Measurements from ENCODE around the gene ACAP2.

The ACAP2 gene

DNA sequence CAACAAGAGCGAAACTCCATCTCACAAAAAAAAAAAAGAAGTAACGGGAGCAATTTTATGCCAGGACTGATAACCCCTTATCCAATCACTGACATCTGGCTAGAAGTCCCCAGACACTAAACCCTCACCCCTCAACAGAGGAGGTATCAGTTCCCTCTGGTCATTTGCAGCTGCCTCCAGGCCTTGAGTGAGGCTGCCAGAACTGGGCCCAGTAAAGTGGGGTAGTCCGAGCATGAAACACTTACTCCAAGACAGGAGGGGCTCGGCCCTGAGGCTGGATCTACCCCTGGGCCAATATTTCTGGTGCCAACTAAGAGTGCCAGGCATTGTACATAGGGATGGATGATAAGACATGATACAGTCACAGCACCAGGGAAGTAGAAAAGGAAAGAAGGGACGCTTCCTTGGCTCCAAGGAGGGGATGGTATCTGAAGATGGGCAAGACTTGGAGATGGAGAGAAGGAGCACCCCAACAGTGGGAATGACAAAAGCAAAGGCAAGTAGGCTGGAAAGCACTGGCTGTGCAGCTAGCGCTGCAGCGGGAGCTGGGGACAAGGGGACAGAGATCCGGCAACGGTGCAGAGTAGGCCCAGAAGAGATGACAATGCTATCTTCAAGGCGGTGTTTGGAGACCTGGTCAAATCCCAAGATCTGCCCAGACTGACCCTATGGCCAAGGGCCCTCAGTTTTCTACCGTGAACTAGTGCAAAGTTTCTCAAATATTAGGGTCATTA lies 174.1 kb downstream of the ACAP2 start:
- in situ Hi-C loops (cut with MboI; ENCODE audit: low pct_unique_long_range_greater_than_20kb, low sequenced_read_pairs), result no loop called here
- no peak for DNase-seq

DNA sequence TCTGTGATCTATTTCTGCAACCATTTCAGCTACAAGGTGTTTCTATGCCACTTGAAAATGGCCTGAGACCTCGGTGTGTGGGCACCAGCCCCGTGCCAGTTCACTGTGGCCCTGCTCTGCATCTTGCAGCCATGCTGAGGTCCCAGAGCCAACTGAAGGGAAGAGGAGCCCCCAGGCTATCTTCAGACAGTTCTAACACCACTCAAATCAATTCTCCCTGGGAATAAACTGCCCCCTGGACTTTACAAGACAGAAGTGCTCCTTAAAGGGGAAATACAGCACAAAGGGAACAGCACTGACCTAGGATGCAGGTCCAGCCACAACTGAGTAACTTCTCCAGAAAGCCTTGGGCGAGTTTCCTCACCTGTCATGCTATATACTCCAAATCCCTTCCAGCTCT lies 175.7 kb downstream of the ACAP2 start:
- in situ Hi-C loops (cut with MboI; ENCODE audit: low pct_unique_long_range_greater_than_20kb, low sequenced_read_pairs), result no loop called here
- DNase-seq, result no peak

- no peak for DNase-seq
- in situ Hi-C loops (cut with MboI; ENCODE audit: low pct_unique_long_range_greater_than_20kb, low sequenced_read_pairs), result no loop called here
These were observed 176.4 kb downstream of the ACAP2 start for GRCh38 chr3:195266428-195266827.

GRCh38 chr3:195265363-195265976 lies 177.3 kb downstream of the ACAP2 start:
- in situ Hi-C loops (cut with MboI; ENCODE audit: low pct_unique_long_range_greater_than_20kb, low sequenced_read_pairs), result no loop called here
- no peak for DNase-seq

DNA sequence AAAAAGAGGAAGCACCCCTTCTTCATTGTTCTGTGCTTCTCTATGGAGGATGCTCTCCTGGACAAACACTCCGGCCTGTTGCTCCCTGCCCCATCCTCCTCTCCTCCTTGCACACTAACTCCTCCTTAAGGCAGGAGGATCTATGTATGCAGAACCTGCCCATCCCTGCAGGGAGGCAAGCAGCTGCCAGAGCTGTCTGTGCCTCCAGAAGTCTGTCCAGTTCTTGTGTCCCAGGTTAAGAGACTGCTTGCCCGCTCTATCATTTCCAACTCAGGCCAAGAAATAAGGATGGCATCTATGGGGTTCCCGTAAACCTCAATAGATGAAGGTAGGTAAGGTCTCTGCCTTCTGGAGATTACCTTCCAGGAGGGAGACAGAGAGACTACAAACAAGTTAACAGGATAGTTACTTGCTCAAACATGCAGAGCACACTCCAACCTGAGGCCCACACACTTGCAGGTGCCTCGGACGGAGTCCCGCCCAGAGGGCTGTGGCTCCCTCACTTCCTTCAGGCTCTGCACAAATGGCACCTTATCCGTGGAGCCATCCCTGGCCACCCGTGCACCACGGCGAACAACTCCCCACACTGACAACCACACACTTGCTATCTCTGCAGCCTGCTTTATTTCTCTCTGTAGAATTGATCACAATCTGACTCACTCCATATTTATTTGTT lies 178.8 kb downstream of the ACAP2 start:
- in situ Hi-C loops (cut with MboI; ENCODE audit: low pct_unique_long_range_greater_than_20kb, low sequenced_read_pairs), result no loop called here
- DNase-seq, result peak; percentile 19

- no peak for DNase-seq
- in situ Hi-C loops (cut with MboI; ENCODE audit: low pct_unique_long_range_greater_than_20kb, low sequenced_read_pairs), result no loop called here
These were observed 179.5 kb downstream of the ACAP2 start for GRCh38 chr3:195263193-195263924.

DNA sequence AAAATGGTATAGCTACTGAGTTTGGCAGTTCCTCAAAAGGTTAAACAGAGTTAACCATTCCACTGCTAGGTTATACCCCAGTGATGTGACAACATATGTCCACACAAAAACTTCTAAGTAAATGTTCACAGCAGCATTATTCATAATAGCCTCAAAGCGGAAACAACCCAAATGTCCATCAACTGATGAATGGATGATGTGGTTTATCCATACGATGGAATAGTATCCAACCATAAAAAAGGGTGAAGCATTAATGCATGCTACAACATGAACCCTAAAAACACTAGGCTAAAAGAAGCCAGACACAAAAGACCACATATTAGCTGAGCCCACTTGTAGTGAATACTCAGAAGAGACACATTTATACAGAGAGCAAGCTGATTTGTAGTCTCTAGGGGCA lies 180.9 kb downstream of the ACAP2 start:
- in situ Hi-C loops (cut with MboI; ENCODE audit: low pct_unique_long_range_greater_than_20kb, low sequenced_read_pairs), result no loop called here
- no peak for DNase-seq

DNA sequence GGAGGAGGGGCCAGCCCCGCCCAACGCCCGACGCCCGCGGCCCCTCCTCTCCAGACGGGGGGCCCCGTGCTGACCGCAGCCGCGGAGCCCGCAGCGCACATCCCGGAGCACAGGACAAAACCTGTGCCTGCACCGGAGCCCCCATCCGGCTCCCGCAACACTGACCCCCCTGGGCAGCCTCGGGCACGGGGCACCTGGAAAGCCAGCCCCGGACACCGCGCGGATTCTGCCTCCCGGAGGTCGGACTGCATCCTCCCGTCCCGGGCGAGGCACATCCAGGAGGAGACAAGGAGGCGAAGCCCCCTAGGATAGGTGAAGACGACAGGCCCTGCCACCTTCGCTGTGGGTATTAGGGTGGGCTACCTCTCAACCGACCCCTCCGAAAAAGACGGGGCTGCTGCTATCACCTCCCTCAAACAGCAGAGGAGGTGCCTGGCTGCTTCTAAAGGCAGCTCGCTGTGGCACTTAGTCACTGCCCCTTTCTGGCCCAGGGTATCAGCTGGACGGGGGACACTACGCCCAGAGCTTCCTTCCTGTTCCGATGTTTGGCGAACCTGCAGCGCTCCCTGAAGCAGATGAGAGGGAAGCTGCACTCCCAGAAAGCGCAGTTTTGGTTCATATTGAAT lies 182.4 kb downstream of the ACAP2 start:
- in situ Hi-C loops (cut with MboI; ENCODE audit: low pct_unique_long_range_greater_than_20kb, low sequenced_read_pairs), result no loop called here
- DNase-seq, result peak; percentile 66

DNA sequence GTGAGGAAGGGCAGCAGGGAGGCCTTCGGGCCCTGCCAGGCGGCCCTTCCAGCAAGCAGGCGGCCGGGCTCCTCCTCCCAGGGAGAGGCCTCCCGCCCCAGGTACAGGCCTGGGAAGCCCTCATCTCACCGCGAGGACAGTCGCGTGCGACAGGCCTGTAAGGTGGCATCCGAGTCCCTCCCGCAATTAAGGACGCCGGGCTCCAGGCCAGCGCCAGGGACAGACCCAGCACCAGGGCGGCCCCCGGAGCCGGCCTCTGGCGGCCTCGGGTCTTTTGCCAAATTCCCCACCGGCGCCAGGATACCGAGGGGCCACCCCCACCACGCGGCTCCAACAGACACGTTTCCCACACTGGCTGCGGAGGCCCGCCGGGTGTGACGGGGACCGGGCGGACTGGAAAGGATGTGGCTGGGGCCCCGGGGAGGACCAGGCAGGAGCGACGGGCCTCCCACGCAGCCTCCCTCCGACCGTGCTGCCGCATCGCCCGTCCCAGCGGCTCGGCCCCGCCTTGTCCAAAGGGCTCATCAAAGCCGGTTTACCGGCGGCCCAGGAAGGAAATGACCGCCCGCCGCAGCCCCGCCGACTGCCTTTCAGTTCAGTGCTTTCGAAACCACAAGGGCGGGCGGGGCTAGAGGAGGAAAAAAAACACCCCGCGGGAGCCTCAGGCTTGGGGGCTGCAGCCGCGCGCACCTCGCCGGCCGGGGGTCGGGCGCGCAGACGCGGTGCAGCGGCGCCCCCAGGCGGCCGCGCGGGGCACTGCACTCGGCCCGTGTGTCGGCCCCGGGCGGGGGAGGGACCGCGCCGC lies 183.1 kb downstream of the ACAP2 start:
- DNase-seq, result peak; percentile 98
- in situ Hi-C loops (cut with MboI; ENCODE audit: low pct_unique_long_range_greater_than_20kb, low sequenced_read_pairs), result loop anchor here (10.0 kb wide), 1 partner anchor 575 kb away; the partner anchor contains the start of gene FAM43A

DNA sequence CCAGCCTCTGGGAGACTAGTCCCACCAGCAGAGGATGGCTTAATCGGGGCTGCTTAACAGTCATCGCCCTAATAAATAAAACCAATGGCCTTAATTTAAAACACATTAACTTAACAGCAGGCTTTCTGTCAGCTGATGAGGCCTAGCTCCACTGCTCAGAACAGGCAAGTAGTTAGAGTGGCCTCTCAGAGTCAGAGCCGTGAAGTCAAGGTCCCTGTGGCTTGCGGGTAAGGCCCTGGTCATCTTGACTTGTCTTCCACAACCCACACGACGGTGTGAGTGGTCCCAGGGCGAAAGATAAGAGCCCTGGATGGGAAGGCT lies 183.7 kb downstream of the ACAP2 start:
- no peak for DNase-seq
- in situ Hi-C loops (cut with MboI; ENCODE audit: low pct_unique_long_range_greater_than_20kb, low sequenced_read_pairs), result loop anchor here (10.0 kb wide), 1 partner anchor 574 kb away; the partner anchor contains the start of gene FAM43A

GRCh38 chr3:195258449-195259153 lies 184.2 kb downstream of the ACAP2 start:
- in situ Hi-C loops (cut with MboI; ENCODE audit: low pct_unique_long_range_greater_than_20kb, low sequenced_read_pairs), result loop anchor here (10.0 kb wide), 1 partner anchor 574 kb away; the partner anchor contains the start of gene FAM43A
- DNase-seq, result no peak

DNA sequence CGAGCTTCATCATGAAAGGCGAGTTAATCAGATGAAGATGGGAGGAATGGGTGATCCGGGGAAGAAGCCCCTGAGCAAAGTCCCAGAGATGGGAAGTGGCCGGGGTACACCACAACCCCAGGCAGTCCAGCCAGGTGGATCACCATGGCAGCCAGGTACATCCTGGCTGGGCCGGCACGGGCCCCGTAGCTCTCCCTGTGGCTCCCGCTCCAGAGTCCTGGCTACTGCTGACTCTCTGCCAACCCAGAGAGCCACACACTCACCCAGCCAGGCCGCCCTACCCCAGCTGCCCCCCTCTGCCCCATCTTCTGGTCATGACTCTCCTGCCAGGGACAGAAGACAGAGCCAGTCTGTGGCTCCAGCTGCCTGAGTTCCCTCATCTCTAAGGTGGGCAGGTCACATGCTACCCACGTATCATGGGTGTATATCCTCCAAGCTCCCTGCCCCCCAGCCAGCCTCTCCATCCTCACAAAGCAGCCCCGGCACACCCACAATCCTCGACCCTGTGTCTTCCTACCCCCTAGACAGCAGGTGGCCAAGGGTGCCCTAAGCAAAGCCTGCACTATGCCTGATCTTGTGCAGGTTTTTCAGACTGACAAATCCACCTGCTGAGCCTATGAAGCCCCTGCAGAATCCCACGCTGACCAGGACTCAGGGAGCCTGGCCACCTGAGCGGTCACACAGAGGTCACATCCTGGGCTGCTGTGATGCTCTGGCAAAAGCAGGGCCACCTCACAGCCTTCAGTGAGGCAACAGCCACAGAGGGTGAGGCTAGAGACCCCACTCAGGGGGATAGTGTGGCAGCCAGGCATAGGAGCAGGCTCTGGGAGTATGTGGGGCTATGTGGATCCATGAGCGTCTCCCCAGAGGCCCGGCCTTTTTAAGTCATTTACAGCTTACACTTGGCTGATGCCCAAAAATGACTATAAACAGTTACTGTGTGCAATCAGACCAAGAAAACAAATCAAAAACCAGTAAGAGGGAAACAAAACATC lies 185.1 kb downstream of the ACAP2 start:
- no peak for DNase-seq
- in situ Hi-C loops (cut with MboI; ENCODE audit: low pct_unique_long_range_greater_than_20kb, low sequenced_read_pairs), result loop anchor here (10.0 kb wide), 1 partner anchor 573 kb away; the partner anchor contains the start of gene FAM43A

DNA sequence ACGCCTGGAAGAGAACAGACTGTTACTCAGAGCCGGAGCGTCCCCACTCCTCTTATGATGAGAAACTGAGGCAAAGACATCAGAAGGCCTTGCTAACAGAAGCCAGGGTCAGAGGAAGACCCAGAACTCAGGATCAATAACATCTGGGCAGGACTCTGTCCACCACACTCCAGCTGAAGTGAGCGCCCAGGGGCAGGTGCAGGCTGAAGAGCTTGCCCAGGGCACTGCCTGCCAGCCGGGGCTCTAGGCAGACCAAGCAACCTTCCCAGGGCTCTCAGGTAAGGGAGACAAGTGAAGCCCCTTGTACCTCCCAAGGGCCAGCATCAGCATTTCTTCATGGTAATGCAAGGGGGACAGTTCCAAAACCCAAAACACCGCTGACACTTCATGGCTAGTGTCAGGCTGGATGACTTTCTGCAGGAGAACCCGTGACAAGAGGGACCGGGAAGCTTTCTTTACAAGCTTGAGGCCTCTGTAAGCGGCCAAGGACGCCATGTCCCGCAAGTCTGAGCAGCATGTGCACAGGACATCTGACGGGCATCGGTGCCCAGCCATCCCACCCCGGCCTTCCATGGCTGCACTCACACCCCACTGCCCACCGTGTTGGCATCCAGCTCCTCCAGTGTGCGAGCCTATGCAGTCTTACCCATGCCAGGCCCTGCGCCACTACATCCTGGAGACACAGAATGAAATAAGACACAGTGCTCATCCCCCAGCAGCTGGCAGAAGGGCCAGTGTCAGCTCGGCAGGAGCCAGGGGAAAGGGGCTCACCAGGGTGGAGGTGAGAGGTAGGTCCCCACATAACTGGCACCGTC lies 186.0 kb downstream of the ACAP2 start:
- in situ Hi-C loops (cut with MboI; ENCODE audit: low pct_unique_long_range_greater_than_20kb, low sequenced_read_pairs), result loop anchor here (10.0 kb wide), 1 partner anchor 572 kb away; the partner anchor contains the start of gene FAM43A
- DNase-seq, result no peak

DNA sequence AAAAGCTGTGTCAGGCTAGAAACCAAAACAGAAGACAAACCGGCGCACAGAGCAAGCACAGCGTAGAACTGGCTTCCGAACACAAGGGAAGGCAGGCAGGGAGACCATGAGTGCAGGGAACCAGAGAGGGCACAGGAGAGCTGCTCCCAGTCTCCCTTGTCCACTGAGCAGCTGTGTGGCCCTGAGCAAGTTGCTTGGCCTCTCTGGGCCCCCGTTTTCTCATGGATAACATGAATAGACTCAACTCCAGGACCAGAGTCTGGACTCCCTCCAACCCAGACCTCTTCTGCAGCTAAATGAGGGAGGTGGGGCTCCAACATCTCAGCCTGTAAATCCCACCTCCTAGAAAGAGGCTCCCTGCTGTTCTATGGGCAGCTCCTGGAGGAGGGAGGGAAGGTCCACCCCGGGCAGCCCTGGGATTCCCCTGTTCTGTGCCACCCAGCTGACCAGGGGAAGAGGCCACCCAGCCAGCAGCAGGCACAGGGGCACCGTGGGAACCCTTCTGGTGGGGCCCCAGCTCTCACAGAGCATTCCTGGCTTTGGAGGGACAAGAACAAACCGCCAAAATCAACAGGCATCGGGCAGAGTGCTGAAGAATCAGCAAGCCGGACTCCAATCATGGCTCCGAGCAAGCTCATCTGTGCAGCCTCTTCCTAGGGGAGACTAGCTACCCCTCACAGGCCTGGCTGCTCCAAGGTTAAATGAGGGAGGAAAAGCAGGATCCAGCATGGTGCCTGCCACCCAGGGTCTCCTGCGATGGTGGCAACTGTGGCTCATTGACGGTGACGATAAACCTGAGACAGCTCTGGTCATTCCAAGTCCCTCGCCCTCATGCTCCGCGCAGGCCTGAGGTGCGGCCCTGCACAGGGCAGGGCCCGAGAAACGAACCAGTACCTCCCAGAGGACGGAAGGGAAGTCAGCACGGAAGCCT lies 187.0 kb downstream of the ACAP2 start:
- DNase-seq, result no peak
- in situ Hi-C loops (cut with MboI; ENCODE audit: low pct_unique_long_range_greater_than_20kb, low sequenced_read_pairs), result loop anchor here (10.0 kb wide), 1 partner anchor 571 kb away; the partner anchor contains the start of gene FAM43A

GRCh38 chr3:195255176-195255500 lies 187.7 kb downstream of the ACAP2 start:
- no peak for DNase-seq
- in situ Hi-C loops (cut with MboI; ENCODE audit: low pct_unique_long_range_greater_than_20kb, low sequenced_read_pairs), result loop anchor here (10.0 kb wide), 1 partner anchor 570 kb away; the partner anchor contains the start of gene FAM43A
